ENCODE measurements around the gene PHTF1. TPM values are rescaled to one million over a fixed set of nuclear protein-coding genes. Genes with fewer than 3 reads are reported as not detected.

PHTF1 gene
- total and polyA plus RNA-seq, 2 of the 4 experiments (the other 2 are of a cell fraction), result 9.6 to 13.3 TPM

- no peak overlapping the region for H3K4me2 ChIP-seq (ENCODE audit: low read depth, low read length)
- BruUV-seq (replicated peaks), result no TSS peak
- H3K4me1 ChIP-seq (ENCODE audit: control insufficient read depth, insufficient read depth, low read length), result peaks cover 2% of the 10 kb centered on the region; the same call in 1 of the 2 replicates
- no peak overlapping the region for H4K91ac ChIP-seq (ENCODE audit: insufficient read depth, low read depth, low read length)
- H2AK5ac ChIP-seq (ENCODE audit: low read depth, low read length), result no peak overlapping the region
- intact Hi-C loops (cut with micrococcal nuclease) (loop anchor here (1.0 to 10.0 kb wide), 7 partner anchors 223 to 960 kb away; partner anchors contain the start of genes LRIG2, MAGI3 and PPM1J), in situ Hi-C loops (cut with MboI; ENCODE audit: low sequenced_read_pairs) (loop anchor here (5.0 to 25.0 kb wide), 2 partner anchors 530 to 965 kb away; partner anchors contain the start of genes PPM1J and RHOC), dilution Hi-C loops (cut with HindIII; ENCODE audit: low sequenced_read_pairs, unreplicated experiment) (no loop called here)
- H4K5ac ChIP-seq (ENCODE audit: low read depth, low read length), result no peak overlapping the region
- H3K9ac ChIP-seq (ENCODE audit: low read depth, low read length), result no peak overlapping the region
- no peak overlapping the region for H2AK9ac ChIP-seq (replicated peaks; ENCODE audit: low read depth, low read length, poor library complexity)
- WGBS, 2 experiments (ENCODE audit: extremely low coverage in 2 of 2, insufficient read length in 1 of 2), result 40% methylated on average over 2 of the region's 7 CpGs; no CpG with 5 or more reads in 1 of the 2 experiments
- no peak overlapping the region for H3K4me3 ChIP-seq (ENCODE audit: insufficient read depth, low read depth, low read length)
- H2BK15ac ChIP-seq (ENCODE audit: low read depth, low read length), result no peak overlapping the region
- H3K56ac ChIP-seq (ENCODE audit: extremely low read depth, insufficient read depth, low read length), result no peak overlapping the region
- ChIA-PET CTCF (interaction anchor here (0.5 to 1.2 kb wide), 7 partner anchors 10 to 962 kb away, joined by 3 to 5 read pairs (median 3); partner anchors contain the start of gene PPM1J), POLR2A (ENCODE audit: unreplicated experiment) (no interaction called here)
- no peak overlapping the region for H3K27ac ChIP-seq (ENCODE audit: insufficient read depth, low read length)
- H2BK5ac ChIP-seq (ENCODE audit: low read depth, low read length, poor library complexity, severe bottlenecking), result no peak overlapping the region
- no peaks in the 10 kb centered on the region for H3K79me1 ChIP-seq (ENCODE audit: low read depth in 1 of 2, low read length in 2 of 2)
- H2BK120ac ChIP-seq (ENCODE audit: low read depth, low read length), result no peak overlapping the region
- no peak overlapping the region for H4K8ac ChIP-seq (ENCODE audit: low read depth in 2 of 2, low read length in 2 of 2)
- H3K23ac ChIP-seq (ENCODE audit: low read depth, low read length), result no peak overlapping the region
- H3K14ac ChIP-seq (replicated peaks; ENCODE audit: low read depth, low read length), result no peak overlapping the region
- H4K20me1 ChIP-seq (ENCODE audit: insufficient read depth, low read length), result no peaks in the 10 kb centered on the region
- H3K4ac ChIP-seq (ENCODE audit: low read depth, low read length), result no peak overlapping the region
- H3K9me1 ChIP-seq (ENCODE audit: insufficient read depth, low read length), result peaks cover 2% of the 10 kb centered on the region; the same call in 1 of the 2 replicates
- H3K36me3 ChIP-seq (ENCODE audit: control insufficient read depth, insufficient read depth, low read length), result no peaks in the 10 kb centered on the region
- H2BK20ac ChIP-seq (ENCODE audit: low read depth, low read length), result no peak overlapping the region
- no peaks in the 10 kb centered on the region for H3K9me3 ChIP-seq (ENCODE audit: control insufficient read depth, insufficient read depth, low read length)
- TF ChIP-seq BHLHE40 (IDR thresholded peaks at IDR 0.05; ENCODE audit: low read depth, low read length) (no peak), RAD21 (IDR thresholded peaks at IDR 0.05; ENCODE audit: low read length) (peak; percentile 68), MAZ (IDR thresholded peaks at IDR 0.05; ENCODE audit: borderline replicate concordance, low read depth, low read length) (no peak), SMC3 (IDR thresholded peaks at IDR 0.05; ENCODE audit: low read depth, low read length) (peak; percentile 84), CTCF (conservative IDR thresholded peaks at IDR 0.05; ENCODE audit: low read depth, low read length) (peak; percentile 68)
- peak; percentile 50 for ATAC-seq (ENCODE audit: low read depth)
- H2AFZ ChIP-seq (replicated peaks; ENCODE audit: low read length, poor library complexity), result no peak overlapping the region
- no peak overlapping the region for H3K18ac ChIP-seq (ENCODE audit: low read depth, low read length)
- DNase-seq, result peak; percentile 63
- H3K27me3 ChIP-seq (ENCODE audit: control insufficient read depth, insufficient read depth, low read length), result no peaks in the 10 kb centered on the region
Observed at GRCh38 chr1:113677250-113678158, 81.8 kb downstream of the PHTF1 start.
